SK-N-SH (cell line): ENCODE data around the gene ABCB9. TPM values are rescaled to one million over a fixed set of nuclear protein-coding genes. Genes with fewer than 3 reads are reported as not detected.

ENCODE experiments used
- CTCF ChIA-PET: fragments of 300-600, 350-600 bp; formaldehyde crosslinking; extraction: SDS; loops from one replicate; lab custom pipeline; 2021; lab: Yijun Ruan, JAX
- POLR2A ChIA-PET: fragments of 350-600 bp; sonication (Branson Sonifier 250); formaldehyde crosslinking; extraction: SDS; loops from one replicate; lab custom pipeline; 2020; ENCODE audit warnings: antibody characterized with exemption, inconsistent platforms; lab: Yijun Ruan, JAX
- DNase-seq: peaks from one replicate; pipeline ENCODE4 v3.0.0; 2012
- H2AFZ ChIP-seq: fragments of 200-600 bp; sonication (generic); 2 replicates; pipeline ENCODE4 v1.8.1; 2016; ENCODE audit warnings: antibody characterized with exemption, mild to moderate bottlenecking, low read depth
- H3F3A ChIP-seq: fragments of 200-600 bp; sonication (generic); replicated peaks from 2 replicates; pipeline ENCODE3; 2016; ENCODE audit warnings: antibody characterized with exemption, mild to moderate bottlenecking; ENCODE audit not compliant: insufficient read depth
- H3K27ac ChIP-seq, 2 experiments: fragments of 200-500 bp in 1 of 2; fragments of 200-600 bp in 1 of 2; sonication (Bioruptor generic) in 1 of 2; sonication (generic), shearing (Covaris generic) in 1 of 2; 2 replicates each; pipeline versions ENCODE4 v1.5.1 to v1.6.1; 2014 to 2016; ENCODE audit warnings: low read depth in 2 of 2, inconsistent platforms in 1 of 2, low read length in 1 of 2, mild to moderate bottlenecking in 1 of 2, mixed read lengths in 1 of 2
- H3K27me3 ChIP-seq: fragments of 200-600 bp; sonication (generic), shearing (Covaris generic); 2 replicates; pipeline ENCODE4 v1.6.1; 2016; ENCODE audit warnings: mixed run types; ENCODE audit not compliant: insufficient read depth
- H3K36me3 ChIP-seq, 2 experiments: fragments of 200-500 bp in 1 of 2; fragments of 200-600 bp in 1 of 2; sonication (Bioruptor generic) in 1 of 2; sonication (generic) in 1 of 2; replicated peaks in 1 of 2; 2 replicates each; pipeline versions ENCODE3 to v1.5.1; 2014 to 2016; ENCODE audit warnings: low read length in 1 of 2, mild to moderate bottlenecking in 1 of 2; ENCODE audit not compliant: insufficient read depth in 2 of 2, control insufficient read depth in 1 of 2
- H3K4me1 ChIP-seq, 2 experiments: fragments of 200-500 bp in 1 of 2; fragments of 200-600 bp in 1 of 2; sonication (Bioruptor generic) in 1 of 2; sonication (generic), shearing (Covaris generic) in 1 of 2; 2 replicates each; pipeline versions ENCODE4 v1.5.1 to v1.6.1; 2014 to 2016; ENCODE audit warnings: low read depth in 1 of 2, low read length in 1 of 2, mixed run types in 1 of 2; ENCODE audit not compliant: insufficient read depth in 2 of 2, control insufficient read depth in 1 of 2
- H3K4me2 ChIP-seq: fragments of 200-600 bp; sonication (generic), shearing (Covaris generic); 2 replicates; pipeline ENCODE4 v1.6.1; 2017; ENCODE audit warnings: mixed run types
- H3K4me3 ChIP-seq, 2 experiments: fragments of 200-500 bp in 1 of 2; fragments of 200-600 bp in 1 of 2; sonication (Bioruptor generic) in 1 of 2; sonication (generic), shearing (Covaris generic) in 1 of 2; 2 replicates each; pipeline versions ENCODE4 v1.5.1 to v1.8.1; 2014 to 2016; ENCODE audit warnings: low read depth in 2 of 2, inconsistent platforms in 1 of 2, low read length in 1 of 2, mild to moderate bottlenecking in 1 of 2, mixed read lengths in 1 of 2, moderate library complexity in 1 of 2
- H3K79me2 ChIP-seq: fragments of 200-600 bp; sonication (generic); 2 replicates; pipeline ENCODE4 v1.8.1; 2017; ENCODE audit warnings: mild to moderate bottlenecking; ENCODE audit not compliant: insufficient read depth
- H3K9ac ChIP-seq: fragments of 200-600 bp; sonication (generic); 2 replicates; pipeline ENCODE4 v1.6.1; 2017; ENCODE audit warnings: mixed run types
- H3K9me2 ChIP-seq: fragments of 200-600 bp; sonication (generic); 2 replicates; pipeline ENCODE4 v1.6.1; 2017; ENCODE audit warnings: mixed run types
- H3K9me3 ChIP-seq: fragments of 200-600 bp; sonication (generic); 2 replicates; pipeline ENCODE4 v1.6.1; 2017; ENCODE audit warnings: mixed run types, mild to moderate bottlenecking, moderate library complexity
- H4K20me1 ChIP-seq: fragments of 200-600 bp; sonication (generic); 2 replicates; pipeline ENCODE4 v1.6.1; 2017; ENCODE audit warnings: mild to moderate bottlenecking, mixed run types; ENCODE audit not compliant: insufficient read depth
- CHD2 ChIP-seq: fragments of 150-350 bp; IDR thresholded peaks from 2 replicates; pipeline ENCODE4 v1.6.1; 2018; ENCODE audit warnings: low read length; ENCODE audit not compliant: partially characterized antibody
- FOSL2 ChIP-seq: IDR thresholded peaks from 2 replicates; pipeline ENCODE4 v1.4.0; 2012; ENCODE audit warnings: low read depth, mild to moderate bottlenecking, moderate library complexity, borderline replicate concordance
- FOXJ3 ChIP-seq: sonication (generic); formaldehyde crosslinking; IDR thresholded peaks from 2 replicates; pipeline ENCODE4 v1.5.1; 2020; ENCODE audit warnings: mild to moderate bottlenecking, missing genetic modification reagents
- FOXM1 ChIP-seq: IDR thresholded peaks from 2 replicates; pipeline ENCODE4 v1.4.0; 2012; ENCODE audit warnings: low read depth, mild to moderate bottlenecking
- GATA2 ChIP-seq: sonication (generic); formaldehyde crosslinking; IDR thresholded peaks from 2 replicates; pipeline ENCODE4 v1.5.0; 2020; ENCODE audit warnings: mild to moderate bottlenecking, missing genetic modification reagents
- JUND ChIP-seq: IDR thresholded peaks from 2 replicates; pipeline ENCODE4 v1.4.0; 2012
- MAX ChIP-seq: IDR thresholded peaks from 2 replicates; pipeline ENCODE4 v1.4.0; 2012; ENCODE audit warnings: low read depth
- MEF2A ChIP-seq: IDR thresholded peaks from 2 replicates; pipeline ENCODE4 v1.4.0; 2012; ENCODE audit warnings: low read depth, borderline replicate concordance
- NRF1 ChIP-seq: IDR thresholded peaks from 2 replicates; pipeline ENCODE4 v1.6.1; 2012; ENCODE audit warnings: low read depth, mild to moderate bottlenecking, low read length
- RCOR1 ChIP-seq: fragments of 150-350 bp; IDR thresholded peaks from 2 replicates; pipeline ENCODE4 v1.6.1; 2017; ENCODE audit warnings: antibody characterized with exemption, low read length
- REST ChIP-seq: IDR thresholded peaks from 2 replicates; pipeline ENCODE4 v1.6.1; 2012; ENCODE audit warnings: mild to moderate bottlenecking, low read depth, low read length, moderate library complexity
- RXRA ChIP-seq: IDR thresholded peaks from 2 replicates; pipeline ENCODE4 v1.4.0; 2012; ENCODE audit warnings: low read depth, mild to moderate bottlenecking, borderline replicate concordance
- TCF12 ChIP-seq: IDR thresholded peaks from 2 replicates; pipeline ENCODE4 v1.4.0; 2012
- USF1 ChIP-seq: IDR thresholded peaks from 2 replicates; pipeline ENCODE4 v1.4.0; 2012; ENCODE audit warnings: low read depth, borderline replicate concordance
- USF2 ChIP-seq: fragments of 150-350 bp; IDR thresholded peaks from 2 replicates; pipeline ENCODE4 v1.6.1; 2017; ENCODE audit warnings: antibody characterized with exemption, low read length, low read depth, borderline replicate concordance
- WGBS: methylation state at CpG from one replicate; pipeline ENCODE4 v1.1.6; 2017; ENCODE audit warnings: low lambda C conversion rate; 5-methylcytosine and 5-hydroxymethylcytosine counted together
- polyA plus RNA-seq, 3 experiments: library from polyadenylated mRNA; depleted of rRNA; stranded (reverse); fragments of >200 nt; gene quantifications; 2 replicates each; pipeline ENCODE4 v1.2.3, GENCODE V29; 2012

ABCB9 gene
- polyA plus RNA-seq, 1 of the 3 experiments (the other 2 are of a cell fraction): 6.2 TPM

- TF ChIP-seq REST (no peak), FOXJ3 (CRISPR knock-in tag) (no peak)
Measured at GRCh38 chr12:122985338-122986257, 19.3 kb upstream of the ABCB9 start (continued).

GRCh38 chr12:122984612-122985337, 18.5 kb upstream of the ABCB9 start:
- no peak overlapping the region for H2AFZ ChIP-seq
- no peak overlapping the region for H3K9ac ChIP-seq
- CTCF ChIA-PET: no interaction called here
- TF ChIP-seq CHD2 (no peak), RXRA (no peak), FOXM1 (no peak), MEF2A (no peak), NRF1 (no peak), USF1 (no peak), GATA2 (CRISPR knock-in tag) (no peak), RCOR1 (no peak), TCF12 (no peak), USF2 (no peak), JUND (no peak), FOSL2 (no peak), FOXJ3 (CRISPR knock-in tag) (no peak), MAX (no peak)
- 89% methylated on average over 34 of the region's 34 CpGs for WGBS
- H3K36me3 ChIP-seq: peaks cover 0 to 14% of the 10 kb centered on the region in 2 experiments
- peaks cover 6 to 22% of the 10 kb centered on the region in 2 experiments; a peak in 3 of 4 replicates for H3K4me1 ChIP-seq
- no peak overlapping the region for H3K4me3 ChIP-seq
- no peaks in the 10 kb centered on the region for H3K9me3 ChIP-seq
- POLR2A ChIA-PET: interaction anchor here (2.1 kb wide), 1 partner anchor 9 kb away, joined by 9 read pairs; the partner anchor contains the start of gene OGFOD2
- H3K9me2 ChIP-seq: no peaks in the 10 kb centered on the region
- DNase-seq: no peak
- H3K4me2 ChIP-seq: no peak overlapping the region
- H3K27ac ChIP-seq: no peak overlapping the region; a peak in 1 of 4 replicates
- H4K20me1 ChIP-seq: peaks cover 10% of the 10 kb centered on the region; the same call in 1 of the 2 replicates
- H3F3A ChIP-seq: peaks cover 7% of the 10 kb centered on the region
- H3K79me2 ChIP-seq: peaks cover 33% of the 10 kb centered on the region; the same call in 1 of the 2 replicates
- H3K27me3 ChIP-seq: no peaks in the 10 kb centered on the region
